Smooth muscle cell (in vitro differentiated cells): ENCODE data around the gene SHC4. TPM values are rescaled to one million over a fixed set of nuclear protein-coding genes. Genes with fewer than 3 reads are reported as not detected.
"Not testable (repeated sequence)": the region's sequence is repeated elsewhere in the genome, so short reads cannot be mapped to it uniquely, and the experiment has no call there.

Experiments
- DNase-seq: peaks from one replicate; lab custom pipeline; 2025; ENCODE audit not compliant: unreplicated experiment; lab: John Stamatoyannopoulos, UW
- H2AFZ ChIP-seq: fragments of 200-600 bp; sonication (generic); 2 replicates; pipeline ENCODE4 v1.6.0; 2016; ENCODE audit warnings: antibody characterized with exemption, low read depth, mild to moderate bottlenecking
- H3F3A ChIP-seq: fragments of 200-600 bp; sonication (generic); 2 replicates; pipeline ENCODE4 v1.6.0; 2017; ENCODE audit warnings: antibody characterized with exemption, low read depth
- H3K27ac ChIP-seq: fragments of 200-600 bp; sonication (generic); 2 replicates; pipeline ENCODE4 v1.5.1; 2016; ENCODE audit warnings: low read depth, mild to moderate bottlenecking
- H3K27me3 ChIP-seq: fragments of 200-600 bp; sonication (generic); 2 replicates; pipeline ENCODE4 v1.6.1; 2016; ENCODE audit warnings: low read depth, mild to moderate bottlenecking
- H3K36me3 ChIP-seq: fragments of 200-600 bp; sonication (generic); 2 replicates; pipeline ENCODE4 v1.5.1; 2016; ENCODE audit warnings: low read depth
- H3K4me1 ChIP-seq: fragments of 200-600 bp; sonication (generic); 2 replicates; pipeline ENCODE4 v1.5.1; 2016; ENCODE audit warnings: low read depth
- H3K4me2 ChIP-seq: fragments of 200-600 bp; sonication (generic); 2 replicates; pipeline ENCODE4 v1.6.0; 2016; ENCODE audit warnings: mild to moderate bottlenecking
- H3K4me3 ChIP-seq: fragments of 200-600 bp; sonication (generic); 2 replicates; pipeline ENCODE4 v1.5.1; 2016; ENCODE audit warnings: mild to moderate bottlenecking
- H3K79me2 ChIP-seq: fragments of 200-600 bp; sonication (generic); 2 replicates; pipeline ENCODE4 v1.6.0; 2016; ENCODE audit warnings: low read depth, mild to moderate bottlenecking
- H3K9ac ChIP-seq: fragments of 200-600 bp; sonication (generic); 2 replicates; pipeline ENCODE4 v1.6.0; 2016; ENCODE audit warnings: low read depth
- H3K9me3 ChIP-seq: fragments of 200-600 bp; sonication (generic); replicated peaks from 2 replicates; pipeline ENCODE4 v1.5.1; 2016; ENCODE audit warnings: low read depth
- H4K20me1 ChIP-seq: fragments of 200-600 bp; sonication (generic); 2 replicates; pipeline ENCODE4 v1.6.0; 2016; ENCODE audit warnings: low read depth
- CTCF ChIP-seq: fragments of 200-600 bp; sonication (generic); IDR thresholded peaks from 2 replicates; pipeline ENCODE4 v1.5.1; 2017; ENCODE audit warnings: borderline replicate concordance, mild to moderate bottlenecking, antibody characterized with exemption; ENCODE audit not compliant: insufficient read depth, poor library complexity, severe bottlenecking
- WGBS: methylation state at CpG from one replicate; pipeline ENCODE4 v1.1.7; 2016; ENCODE audit warnings: low lambda C conversion rate; 5-methylcytosine and 5-hydroxymethylcytosine counted together
- polyA plus RNA-seq: library from polyadenylated mRNA; unstranded; fragments of >200 nt; fragmentation: Nextera tagmentation; extraction: Ambion mirVana; gene quantifications from 2 replicates; pipeline ENCODE4 v1.2.1, GENCODE V29; 2016
- total RNA-seq: library from RNA; depleted of rRNA; stranded (reverse); fragments of >200 nt; gene quantifications from 2 replicates; pipeline ENCODE4 v1.2.3, GENCODE V29; 2014

SHC4 gene
- total and polyA plus RNA-seq, 2 experiments from 2014 or later = 0.39 to 1.2 TPM

GRCh38 chr15:48972750-48973503 lies 9.2 kb upstream of the SHC4 start:
- Histone ChIP-seq H4K20me1 (no peaks in the 10 kb centered on the region), H3K9me3 (no peaks in the 10 kb centered on the region), H3F3A (no peaks in the 10 kb centered on the region), H3K36me3 (no peaks in the 10 kb centered on the region), H3K9ac (no peak overlapping the region), H3K27ac (no peak overlapping the region), H2AFZ (no peak overlapping the region), H3K79me2 (no peaks in the 10 kb centered on the region), H3K27me3 (no peaks in the 10 kb centered on the region), H3K4me1 (peaks cover 7% of the 10 kb centered on the region), H3K4me3 (no peak overlapping the region), H3K4me2 (no peak overlapping the region)
- 93% methylated on average over 34 of the region's 35 CpGs for WGBS
- no peak for TF ChIP-seq CTCF
- DNase-seq = no peak

GRCh38 chr15:48970926-48971325 lies 7.2 kb upstream of the SHC4 start:
- not testable (repeated sequence) for H3K9ac ChIP-seq, H3K79me2 ChIP-seq, H3K4me3 ChIP-seq, H3K4me2 ChIP-seq, H3K27me3 ChIP-seq, DNase-seq, H2AFZ ChIP-seq, H3K36me3 ChIP-seq, H3K27ac ChIP-seq, H3K9me3 ChIP-seq, H4K20me1 ChIP-seq, H3K4me1 ChIP-seq, H3F3A ChIP-seq
- WGBS = 75% methylated on average over 1 of the region's 1 CpG

GRCh38 chr15:48968066-48968465 lies 4.3 kb upstream of the SHC4 start:
- WGBS = 92% methylated on average over 4 of the region's 4 CpGs
- H3K9me3 ChIP-seq = no peaks in the 10 kb centered on the region
- no peak overlapping the region for H3K9ac ChIP-seq
- no peak overlapping the region for H3K27ac ChIP-seq
- no peak for TF ChIP-seq CTCF
- no peak overlapping the region for H2AFZ ChIP-seq
- H4K20me1 ChIP-seq = no peaks in the 10 kb centered on the region
- no peaks in the 10 kb centered on the region for H3K27me3 ChIP-seq
- no peaks in the 10 kb centered on the region for H3K4me1 ChIP-seq
- no peak for DNase-seq
- H3K4me3 ChIP-seq = no peak overlapping the region
- no peaks in the 10 kb centered on the region for H3K36me3 ChIP-seq
- H3F3A ChIP-seq = no peaks in the 10 kb centered on the region
- H3K4me2 ChIP-seq = no peak overlapping the region
- no peaks in the 10 kb centered on the region for H3K79me2 ChIP-seq

GRCh38 chr15:48967336-48967735 lies 3.6 kb upstream of the SHC4 start:
- H3F3A ChIP-seq = no peaks in the 10 kb centered on the region
- H3K79me2 ChIP-seq = no peaks in the 10 kb centered on the region
- H3K27ac ChIP-seq = no peak overlapping the region
- no peak for DNase-seq
- no peak overlapping the region for H3K9ac ChIP-seq
- no peaks in the 10 kb centered on the region for H3K36me3 ChIP-seq
- H3K4me3 ChIP-seq = no peak overlapping the region
- H2AFZ ChIP-seq = no peak overlapping the region
- no peak overlapping the region for H3K4me2 ChIP-seq
- no peak for TF ChIP-seq CTCF
- peaks cover 5% of the 10 kb centered on the region for H3K27me3 ChIP-seq
- no peaks in the 10 kb centered on the region for H4K20me1 ChIP-seq
- no peaks in the 10 kb centered on the region for H3K4me1 ChIP-seq
- H3K9me3 ChIP-seq = no peaks in the 10 kb centered on the region
